ENCODE results near the gene KRT6A.

GRCh38 chr12:52499806-52500560, 6.9 kb upstream of the KRT6A start:
- TF ChIP-seq POLR2AphosphoS5 (IDR thresholded peaks at IDR 0.05) (no peak), CTCF (IDR thresholded peaks at IDR 0.05) (no peak), POLR2A (IDR thresholded peaks at IDR 0.05) (no peak)

Measured in prostate gland (tissue), 2 donors.